GM23248 (cell line): Measurements from ENCODE around the gene SPTBN4. TPM values are rescaled to one million over a fixed set of nuclear protein-coding genes. Genes with fewer than 3 reads are reported as not detected.
A peak's percentile ranks its signal among the peaks of the same experiment; 100 is the strongest.

Source experiments
- DNase-seq: peaks from one replicate; pipeline ENCODE4 v3.0.0-alpha.2; 2015
- H2AFZ ChIP-seq: fragments of 200-600 bp; sonication (generic); 2 replicates; pipeline ENCODE4 v1.6.1; 2016; ENCODE audit warnings: antibody characterized with exemption
- H3F3A ChIP-seq: fragments of 200-600 bp; sonication (generic); 2 replicates; pipeline ENCODE4 v1.6.1; 2016; ENCODE audit warnings: mild to moderate bottlenecking, antibody characterized with exemption, mixed run types; ENCODE audit not compliant: insufficient read depth
- H3K27ac ChIP-seq: fragments of 200-600 bp; sonication (generic); 2 replicates; pipeline ENCODE4 v1.5.1; 2016; ENCODE audit warnings: mild to moderate bottlenecking
- H3K27me3 ChIP-seq: fragments of 200-600 bp; sonication (generic); replicated peaks from 2 replicates; pipeline ENCODE4 v1.6.1; 2016; ENCODE audit warnings: mild to moderate bottlenecking; ENCODE audit not compliant: insufficient read depth
- H3K36me3 ChIP-seq: fragments of 200-600 bp; sonication (generic); 2 replicates; pipeline ENCODE4 v1.6.1; 2016; ENCODE audit warnings: low read depth, mild to moderate bottlenecking
- H3K4me1 ChIP-seq: fragments of 200-600 bp; sonication (generic); 2 replicates; pipeline ENCODE4 v1.6.1; 2016; ENCODE audit warnings: mild to moderate bottlenecking; ENCODE audit not compliant: insufficient read depth
- H3K4me2 ChIP-seq: fragments of 200-600 bp; sonication (generic); one replicate; pipeline ENCODE4 v1.6.1; 2016; ENCODE audit warnings: mild to moderate bottlenecking; ENCODE audit not compliant: unreplicated experiment
- H3K4me3 ChIP-seq: fragments of 200-600 bp; sonication (generic); 2 replicates; pipeline ENCODE4 v1.5.1; 2016; ENCODE audit warnings: mild to moderate bottlenecking
- H3K79me2 ChIP-seq: fragments of 200-600 bp; sonication (generic); 2 replicates; pipeline ENCODE4 v1.6.1; 2016; ENCODE audit warnings: mild to moderate bottlenecking; ENCODE audit not compliant: insufficient read depth
- H3K9ac ChIP-seq: fragments of 200-600 bp; sonication (generic); 2 replicates; pipeline ENCODE4 v1.6.1; 2016; ENCODE audit warnings: mild to moderate bottlenecking
- H3K9me2 ChIP-seq: fragments of 200-600 bp; sonication (generic); 2 replicates; pipeline ENCODE4 v1.6.1; 2016; ENCODE audit warnings: mixed run types, mild to moderate bottlenecking, moderate library complexity; ENCODE audit not compliant: insufficient read depth
- H3K9me3 ChIP-seq: fragments of 200-600 bp; sonication (generic); one replicate; pipeline ENCODE4 v1.6.1; 2017; ENCODE audit warnings: low read depth
- H4K20me1 ChIP-seq: fragments of 200-600 bp; sonication (generic); 2 replicates; pipeline ENCODE4 v1.6.0; 2016; ENCODE audit not compliant: insufficient read depth
- EZH2 ChIP-seq: fragments of 200-600 bp; sonication (generic); IDR thresholded peaks from 2 replicates; pipeline ENCODE4 v1.6.1; 2018; ENCODE audit warnings: antibody characterized with exemption, mild to moderate bottlenecking; ENCODE audit not compliant: insufficient read depth, poor library complexity, severe bottlenecking
- EZH2phosphoT487 ChIP-seq: fragments of 200-600 bp; sonication (generic); IDR thresholded peaks from 2 replicates; pipeline ENCODE4 v1.6.1; 2018; ENCODE audit warnings: antibody characterized with exemption, moderate library complexity, mild to moderate bottlenecking, low read depth; ENCODE audit not compliant: insufficient read depth
- WGBS, 2 experiments: methylation state at CpG; one replicate each; pipeline ENCODE4 v1.1.6; 2015 to 2017; ENCODE audit warnings: low lambda C conversion rate in 2 of 2, low coverage in 1 of 2; ENCODE audit errors: missing lambda C conversion rate in 2 of 2; 5-methylcytosine and 5-hydroxymethylcytosine counted together
- in situ Hi-C: fragments of 300-500 bp; cut with MboI; formaldehyde crosslinking; loops from 2 replicates; pipeline ENCODE4 v1.15.0; 2020
- polyA plus RNA-seq: library from polyadenylated mRNA; unstranded; fragments of >200 nt; fragmentation: Nextera tagmentation; extraction: Ambion mirVana; gene quantifications from 2 replicates; pipeline ENCODE4 v1.2.1, GENCODE V29; 2016
- total RNA-seq: library from RNA; depleted of rRNA; stranded (reverse); fragments of >200 nt; shearing (Covaris generic); gene quantifications from 2 replicates; pipeline ENCODE4 v1.2.3, GENCODE V29; 2014

The SPTBN4 gene
- total and polyA plus RNA-seq, 2 experiments from 2014 or later: 0.69 to 2.1 TPM

GRCh38 chr19:40599902-40600569 lies 133.2 kb downstream of the SPTBN4 start:
- Histone ChIP-seq H3K9me2 (no peaks in the 10 kb centered on the region), H3K27me3 (peaks cover 32% of the 10 kb centered on the region; the same call in 1 of the 2 replicates), H3K9ac (no peak overlapping the region), H2AFZ (no peak overlapping the region), H4K20me1 (no peaks in the 10 kb centered on the region), H3K27ac (no peak overlapping the region), H3K4me3 (no peak overlapping the region), H3K36me3 (no peaks in the 10 kb centered on the region), H3F3A (peaks cover 10% of the 10 kb centered on the region), H3K9me3 (no peaks in the 10 kb centered on the region), H3K79me2 (no peaks in the 10 kb centered on the region), H3K4me1 (peaks cover 20% of the 10 kb centered on the region), H3K4me2 (no peak overlapping the region)
- no peak for TF ChIP-seq EZH2
- no peak for DNase-seq
- 3 to 5% methylated on average over 22 to 36 of the region's 43 CpGs for WGBS, 2 experiments
- in situ Hi-C loops: no loop called here

- peaks cover 10% of the 10 kb centered on the region for H3F3A ChIP-seq
- peak overlapping the region; percentile 19 for H3K4me2 ChIP-seq
- in situ Hi-C loops: no loop called here
- peak overlapping the region; percentile 40; the same call in 1 of the 2 replicates for H3K4me3 ChIP-seq
- no peaks in the 10 kb centered on the region for H3K9me3 ChIP-seq
- WGBS, 2 experiments: 3 to 6% methylated on average over 12 to 13 of the region's 13 CpGs
- H3K4me1 ChIP-seq: peaks cover 20% of the 10 kb centered on the region
- no peak overlapping the region for H3K9ac ChIP-seq
- TF ChIP-seq EZH2phosphoT487: no peak
- peak; percentile 75 for TF ChIP-seq EZH2
- H4K20me1 ChIP-seq: no peaks in the 10 kb centered on the region
- H3K27ac ChIP-seq: no peak overlapping the region
- H3K36me3 ChIP-seq: no peaks in the 10 kb centered on the region
- H2AFZ ChIP-seq: no peak overlapping the region
- H3K79me2 ChIP-seq: no peaks in the 10 kb centered on the region
- no peaks in the 10 kb centered on the region for H3K9me2 ChIP-seq
- DNase-seq: no peak
- peaks cover 32% of the 10 kb centered on the region; the same call in 1 of the 2 replicates for H3K27me3 ChIP-seq
Measured at GRCh38 chr19:40600570-40601133, 133.9 kb downstream of the SPTBN4 start.

DNA sequence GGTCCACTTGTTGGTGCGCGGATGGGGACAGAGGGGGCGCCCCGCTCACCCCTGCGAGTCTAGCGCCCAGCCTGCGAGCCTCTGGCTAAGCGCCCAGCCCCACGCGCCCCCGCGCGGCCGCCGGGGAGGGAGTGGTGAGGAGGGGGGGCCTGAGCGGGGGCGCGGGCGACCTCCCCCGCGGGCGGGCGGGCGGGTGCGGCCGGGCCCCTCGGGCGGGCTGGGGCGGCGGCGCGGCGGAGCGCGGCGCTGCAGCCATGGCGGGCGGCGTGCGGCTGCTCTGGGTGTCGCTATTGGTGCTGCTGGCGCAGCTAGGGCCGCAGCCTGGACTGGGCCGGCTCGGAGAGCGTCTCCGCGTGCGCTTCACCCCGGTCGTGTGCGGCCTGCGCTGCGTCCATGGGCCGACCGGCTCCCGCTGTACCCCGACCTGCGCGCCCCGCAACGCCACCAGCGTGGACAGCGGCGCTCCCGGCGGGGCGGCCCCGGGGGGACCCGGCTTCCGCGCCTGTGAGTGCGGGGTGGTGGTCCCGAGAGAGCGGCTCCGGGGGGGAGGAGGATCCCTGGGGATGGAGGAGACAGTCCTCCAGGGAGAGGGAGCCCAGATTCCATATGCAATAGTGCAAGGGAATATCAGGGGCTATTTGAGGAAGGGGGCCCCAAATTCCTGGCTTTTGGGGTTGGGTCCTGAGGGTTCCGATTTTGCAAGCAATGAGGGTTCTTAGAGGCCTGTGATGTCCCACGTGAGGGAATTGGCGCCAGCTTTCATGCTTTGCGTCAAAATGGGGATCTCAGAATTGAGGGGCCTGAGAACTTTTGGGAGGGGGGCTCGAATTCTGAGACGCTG lies 134.6 kb downstream of the SPTBN4 start, which contains the start of gene LTBP4:
LTBP4 (plus strand) TSS at position 236 of the 841 bp plus-strand sequence; CDS start at position 255, 19 bp downstream.
- DNase-seq: peak; percentile 75
- Histone ChIP-seq H4K20me1 (no peaks in the 10 kb centered on the region), H3F3A (peaks cover 10% of the 10 kb centered on the region), H3K79me2 (no peaks in the 10 kb centered on the region), H3K36me3 (no peaks in the 10 kb centered on the region), H3K4me2 (peak within 1 kb of the TSS; percentile 51), H3K4me1 (peaks cover 20% of the 10 kb centered on the region), H3K27me3 (peaks cover 32% of the 10 kb centered on the region; the same call in 1 of the 2 replicates), H3K9ac (no peak within 1 kb of the TSS), H3K9me2 (no peaks in the 10 kb centered on the region), H3K27ac (no peak within 1 kb of the TSS), H3K9me3 (no peaks in the 10 kb centered on the region), H3K4me3 (peak within 1 kb of the TSS; percentile 64), H2AFZ (peak within 1 kb of the TSS; percentile 59; the same call in 1 of the 2 replicates)
- 1% methylated on average over 34 to 45 of the region's 82 CpGs for WGBS, 2 experiments
- in situ Hi-C loops: no loop called here
- TF ChIP-seq EZH2phosphoT487: no peak
- TF ChIP-seq EZH2: no peak

GRCh38 chr19:40603071-40603388 lies 136.2 kb downstream of the SPTBN4 start:
- H3K27me3 ChIP-seq: peaks cover 26% of the 10 kb centered on the region; the same call in 1 of the 2 replicates
- no peaks in the 10 kb centered on the region for H3K79me2 ChIP-seq
- H3K27ac ChIP-seq: peak overlapping the region; percentile 19
- no peak for DNase-seq
- no peaks in the 10 kb centered on the region for H3K36me3 ChIP-seq
- H3K9me3 ChIP-seq: no peaks in the 10 kb centered on the region
- H3K9me2 ChIP-seq: no peaks in the 10 kb centered on the region
- H3F3A ChIP-seq: peaks cover 10% of the 10 kb centered on the region
- peak overlapping the region; percentile 75 for H3K4me2 ChIP-seq
- 17 to 22% methylated on average over 2 of the region's 2 CpGs for WGBS, 2 experiments
- in situ Hi-C loops: no loop called here
- peaks cover 17% of the 10 kb centered on the region for H3K4me1 ChIP-seq
- H3K4me3 ChIP-seq: peak overlapping the region; percentile 71
- no peak for TF ChIP-seq EZH2phosphoT487
- no peak for TF ChIP-seq EZH2
- no peak overlapping the region for H3K9ac ChIP-seq
- no peaks in the 10 kb centered on the region for H4K20me1 ChIP-seq
- peak overlapping the region; percentile 78 for H2AFZ ChIP-seq
